Prostate gland (tissue), 2 donors: ENCODE measurements around the gene SELENOT. TPM values are rescaled to one million over a fixed set of nuclear protein-coding genes. Genes with fewer than 3 reads are reported as not detected.
"Not testable (repeated sequence)": the region's sequence is repeated elsewhere in the genome, so short reads cannot be mapped to it uniquely, and the experiment has no call there.

Experiments used
- DNase-seq: peaks from one replicate; pipeline ENCODE4 v3.0.0-alpha.2; 2019; ENCODE audit warnings: low spot score
- H3K27ac ChIP-seq, 2 donors: fragments of 200-600 bp; sonication (generic); 2 replicates each; pipeline ENCODE4 v1.5.1; 2017 to 2019
- H3K27me3 ChIP-seq: fragments of 200-600 bp; sonication (generic); replicated peaks from 2 replicates; pipeline ENCODE4 v1.5.1; 2019; ENCODE audit not compliant: insufficient read depth
- H3K36me3 ChIP-seq, 2 donors: fragments of 200-600 bp; sonication (generic); 1 replicate in 1 of 2; 2 replicates in 1 of 2; pipeline versions ENCODE4 v1.5.1 to v1.8.1; 2017 to 2019
- H3K4me1 ChIP-seq: fragments of 200-600 bp; sonication (generic); replicated peaks from 2 replicates; pipeline ENCODE4 v1.5.1; 2019
- H3K4me3 ChIP-seq, 2 donors: fragments of 200-600 bp; sonication (generic); 2 replicates each; pipeline ENCODE4 v1.5.1; 2017 to 2019
- H3K9me3 ChIP-seq: fragments of 200-600 bp; sonication (generic); 2 replicates; pipeline ENCODE4 v1.5.1; 2017
- POLR2A ChIP-seq: fragments of 450-650 bp; IDR thresholded peaks from one replicate; pipeline ENCODE4 v1.6.1; 2016; ENCODE audit warnings: antibody characterized with exemption, mild to moderate bottlenecking
- POLR2AphosphoS5 ChIP-seq: sonication (generic); formaldehyde crosslinking; IDR thresholded peaks from one replicate; pipeline ENCODE4 v1.6.1; 2017; ENCODE audit warnings: antibody characterized with exemption
- WGBS: methylation state at CpG from one replicate; pipeline ENCODE4 v1.1.5; 2018; 5-methylcytosine and 5-hydroxymethylcytosine counted together
- intact Hi-C: fragments of 100-400 bp; cut with DNase I; formaldehyde crosslinking; loops from one replicate; pipeline ENCODE4 v1.14.2; 2022
- total RNA-seq, 2 donors: library from RNA; depleted of rRNA; stranded (reverse); fragments of >200 nt; gene quantifications; one replicate each; pipeline ENCODE4 v1.1.0, GENCODE V29; 2016
- TF ChIP-seq, protein P1 (sequence below), 4 experiments: fragments of 200-600 bp in 2 of 4; fragments of 450-650 bp in 2 of 4; sonication (generic) in 2 of 4; IDR thresholded peaks; 1 replicate in 3 of 4; 2 replicates in 1 of 4; pipeline ENCODE4 v1.5.1; 2016 to 2019; ENCODE audit warnings: antibody characterized with exemption in 4 of 4, mild to moderate bottlenecking in 2 of 4, moderate library complexity in 2 of 4

The SELENOT gene
- total RNA-seq, 2 donors from 2014 or later = 123 to 126 TPM

DNA sequence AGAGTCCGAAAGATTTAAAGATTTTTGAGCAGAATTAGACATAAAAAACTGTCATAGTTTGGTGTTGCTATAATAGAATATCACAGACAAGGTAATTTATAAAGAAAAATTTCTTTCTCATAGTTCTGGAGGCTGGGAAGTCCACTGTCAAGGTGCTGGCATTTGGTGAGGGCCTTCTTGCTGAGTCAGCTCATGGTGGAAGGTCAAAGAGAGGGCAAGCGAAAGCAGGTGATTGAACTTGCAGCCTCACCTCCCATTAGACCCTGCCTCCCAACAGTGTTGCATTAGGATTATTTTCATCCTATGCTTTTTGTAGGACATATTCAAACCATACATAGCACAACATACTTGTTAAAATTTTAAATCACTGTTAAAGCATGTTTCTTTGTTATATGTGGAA lies 9.9 kb downstream of the SELENOT start:
- Histone ChIP-seq H3K27me3 (no peaks in the 10 kb centered on the region), H3K4me1 (no peaks in the 10 kb centered on the region), H3K27ac (no peak overlapping the region), H3K4me3 (no peak overlapping the region), H3K36me3 (no peaks in the 10 kb centered on the region), H3K9me3 (no peaks in the 10 kb centered on the region)
- DNase-seq = no peak
- 92% methylated on average over 2 of the region's 2 CpGs for WGBS
- TF ChIP-seq, protein P1, sequence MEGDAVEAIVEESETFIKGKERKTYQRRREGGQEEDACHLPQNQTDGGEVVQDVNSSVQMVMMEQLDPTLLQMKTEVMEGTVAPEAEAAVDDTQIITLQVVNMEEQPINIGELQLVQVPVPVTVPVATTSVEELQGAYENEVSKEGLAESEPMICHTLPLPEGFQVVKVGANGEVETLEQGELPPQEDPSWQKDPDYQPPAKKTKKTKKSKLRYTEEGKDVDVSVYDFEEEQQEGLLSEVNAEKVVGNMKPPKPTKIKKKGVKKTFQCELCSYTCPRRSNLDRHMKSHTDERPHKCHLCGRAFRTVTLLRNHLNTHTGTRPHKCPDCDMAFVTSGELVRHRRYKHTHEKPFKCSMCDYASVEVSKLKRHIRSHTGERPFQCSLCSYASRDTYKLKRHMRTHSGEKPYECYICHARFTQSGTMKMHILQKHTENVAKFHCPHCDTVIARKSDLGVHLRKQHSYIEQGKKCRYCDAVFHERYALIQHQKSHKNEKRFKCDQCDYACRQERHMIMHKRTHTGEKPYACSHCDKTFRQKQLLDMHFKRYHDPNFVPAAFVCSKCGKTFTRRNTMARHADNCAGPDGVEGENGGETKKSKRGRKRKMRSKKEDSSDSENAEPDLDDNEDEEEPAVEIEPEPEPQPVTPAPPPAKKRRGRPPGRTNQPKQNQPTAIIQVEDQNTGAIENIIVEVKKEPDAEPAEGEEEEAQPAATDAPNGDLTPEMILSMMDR (IDR thresholded peaks at IDR 0.05) = no peak
- TF ChIP-seq POLR2AphosphoS5 (no peak), POLR2A (no peak)
- intact Hi-C loops = no loop called here

DNA sequence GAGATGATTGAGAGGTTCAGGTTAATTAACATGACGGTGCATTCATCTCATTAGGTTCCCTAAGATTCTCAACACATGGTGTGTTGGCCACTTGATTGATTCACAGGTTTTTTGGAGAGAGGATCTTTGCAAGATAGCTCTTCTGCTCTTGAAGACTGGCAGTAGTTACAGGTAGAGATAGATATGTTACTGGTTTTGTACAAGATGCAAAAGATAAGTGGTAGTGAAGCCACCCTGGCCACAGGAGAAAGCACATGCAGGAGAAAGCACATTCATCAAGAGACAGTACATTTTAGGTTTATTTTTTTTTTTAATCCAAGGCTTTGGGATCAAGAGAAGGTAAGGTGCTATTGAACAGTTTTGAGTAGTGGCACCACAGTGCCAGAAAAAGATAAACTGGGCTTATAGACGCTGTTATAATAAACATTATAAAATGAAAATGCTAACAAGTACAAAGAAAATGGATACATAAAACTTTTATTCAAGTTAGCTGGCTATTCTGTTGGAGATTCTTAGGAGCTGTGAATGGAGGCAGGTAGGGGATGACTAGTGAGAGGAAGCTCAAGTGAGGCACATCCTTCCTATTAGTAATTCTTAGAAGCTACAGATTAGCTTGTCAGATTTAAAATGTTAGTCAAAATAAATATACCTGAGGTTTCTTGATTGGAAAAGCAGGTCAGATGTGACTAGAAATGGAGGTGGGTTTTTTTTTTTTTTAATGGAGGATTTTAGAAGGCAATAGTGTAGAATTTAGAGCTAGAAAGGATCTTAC lies 10.8 kb downstream of the SELENOT start:
- no peak for TF ChIP-seq POLR2A
- TF ChIP-seq, protein P1 (IDR thresholded peaks at IDR 0.05) = no peak
- TF ChIP-seq POLR2AphosphoS5 = no peak
- Histone ChIP-seq H3K4me3 (no peak overlapping the region), H3K27me3 (no peaks in the 10 kb centered on the region), H3K27ac (no peak overlapping the region), H3K9me3 (no peaks in the 10 kb centered on the region), H3K36me3 (no peaks in the 10 kb centered on the region), H3K4me1 (no peaks in the 10 kb centered on the region)
- no peak for DNase-seq
- intact Hi-C loops = no loop called here
- WGBS = 71% methylated on average over 2 of the region's 2 CpGs

DNA sequence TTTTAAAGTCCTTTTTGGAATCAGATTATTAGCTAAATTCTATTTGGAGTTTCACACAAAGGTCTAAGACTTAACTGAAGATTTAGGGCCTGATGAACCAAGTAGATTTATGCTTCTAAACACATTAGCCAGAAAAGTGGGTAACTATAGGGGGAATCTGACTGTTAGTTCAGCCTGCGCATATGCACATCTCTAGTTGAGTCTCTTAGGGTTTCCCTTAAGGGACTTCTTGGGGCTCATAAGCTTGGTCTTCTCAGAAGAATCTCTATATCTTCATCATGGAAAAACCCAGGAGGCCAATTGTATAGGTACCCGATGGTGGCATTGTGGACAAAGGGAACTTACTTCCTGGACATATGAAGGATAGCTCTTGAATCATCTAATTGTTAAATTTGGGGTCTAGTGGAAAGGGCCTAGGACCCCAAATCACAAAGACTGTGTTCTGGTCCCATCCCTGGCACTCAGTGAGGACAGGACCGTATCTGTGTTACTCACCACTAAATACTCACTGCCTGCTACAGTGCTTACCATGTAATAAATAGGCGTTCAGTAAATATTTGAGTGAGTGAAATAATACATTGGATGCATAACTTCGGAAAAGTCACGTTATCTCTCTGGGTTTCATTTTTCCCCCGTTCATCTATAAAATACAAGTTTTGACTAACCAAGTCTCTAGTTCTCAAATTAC lies 17.0 kb downstream of the SELENOT start:
- WGBS = 72% methylated on average over 7 of the region's 7 CpGs
- no peaks in the 10 kb centered on the region for H3K9me3 ChIP-seq

DNA sequence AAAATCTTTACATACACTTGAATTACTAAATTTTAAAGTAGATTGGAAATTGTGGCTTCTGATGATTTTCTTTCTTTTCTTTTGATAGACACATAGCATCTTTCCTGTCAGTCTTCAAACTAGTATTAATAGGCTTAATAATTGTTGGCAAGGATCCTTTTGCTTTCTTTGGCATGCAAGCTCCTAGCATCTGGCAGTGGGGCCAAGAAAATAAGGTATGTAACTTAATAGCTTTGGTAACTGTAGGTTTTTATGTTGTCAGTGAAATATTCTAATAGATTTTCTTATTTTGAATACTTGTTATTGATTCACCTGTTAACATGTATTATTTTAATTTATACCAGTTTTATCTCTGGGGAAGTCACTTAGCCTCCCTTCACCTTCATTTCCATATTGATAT lies 19.8 kb downstream of the SELENOT start:
- H3K27me3 ChIP-seq, H3K27ac ChIP-seq, H3K36me3 ChIP-seq, DNase-seq, H3K9me3 ChIP-seq, intact Hi-C loops, H3K4me3 ChIP-seq, H3K4me1 ChIP-seq: not testable (repeated sequence)

More for the DNA sequence above, 17.0 kb downstream of the SELENOT start:
- Histone ChIP-seq H3K4me1 (no peaks in the 10 kb centered on the region), H3K36me3 (no peaks in the 10 kb centered on the region), H3K4me3 (no peak overlapping the region), H3K27ac (no peak overlapping the region), H3K27me3 (no peaks in the 10 kb centered on the region)
- intact Hi-C loops = no loop called here
- TF ChIP-seq POLR2AphosphoS5 = no peak
- TF ChIP-seq, protein P1 (IDR thresholded peaks at IDR 0.05) = no peak
- TF ChIP-seq POLR2A = no peak
- no peak for DNase-seq

DNA sequence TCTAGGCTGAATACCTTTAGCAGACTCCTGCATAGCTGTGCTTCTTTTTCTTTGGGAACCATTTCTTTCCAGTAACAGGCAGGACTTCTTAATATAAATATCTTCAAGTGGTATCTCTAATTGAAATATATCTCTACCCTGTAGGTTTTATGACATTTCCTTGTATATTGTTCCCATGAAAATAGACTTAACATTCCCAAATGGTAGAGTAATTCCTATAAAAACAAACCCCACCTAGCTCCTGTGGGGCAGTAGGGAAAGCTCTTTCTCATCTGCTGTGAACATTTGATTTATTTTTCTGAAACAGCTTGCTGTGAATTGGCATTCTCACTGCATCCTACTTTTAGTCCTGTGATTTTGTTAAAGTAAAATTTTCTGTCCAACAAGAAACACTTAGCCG lies 20.8 kb downstream of the SELENOT start:
- peaks cover 0 to 7% of the 10 kb centered on the region in 2 donors for H3K36me3 ChIP-seq
- no peak for DNase-seq
- 84% methylated on average over 1 of the region's 1 CpG for WGBS
- TF ChIP-seq POLR2A (no peak), POLR2AphosphoS5 (no peak)
- TF ChIP-seq, protein P1 (IDR thresholded peaks at IDR 0.05) = no peak
- no peaks in the 10 kb centered on the region for H3K4me1 ChIP-seq
- H3K4me3 ChIP-seq = no peak overlapping the region
- intact Hi-C loops = no loop called here
- H3K9me3 ChIP-seq = no peaks in the 10 kb centered on the region
- H3K27ac ChIP-seq = no peak overlapping the region
- no peaks in the 10 kb centered on the region for H3K27me3 ChIP-seq
